GM10248 (cell line): ENCODE measurements around the gene ITGBL1.

ENCODE experiments used
- CTCF ChIA-PET: fragments of 300-600 bp; sonication (Branson Sonifier 250); formaldehyde crosslinking; extraction: SDS; loops from one replicate; lab custom pipeline; 2021; ENCODE audit warnings: antibody characterized with exemption; lab: Yijun Ruan, JAX
- POLR2A ChIA-PET: fragments of 350-650 bp; sonication (Branson Sonifier 250); formaldehyde crosslinking; extraction: SDS; loops from one replicate; lab custom pipeline; 2020; ENCODE audit warnings: antibody characterized with exemption; lab: Yijun Ruan, JAX
- DNase-seq: peaks from one replicate; pipeline ENCODE4 v3.0.0; 2012; ENCODE audit errors: extremely low spot score
- TF ChIP-seq, protein P1 (sequence below): IDR thresholded peaks from 2 replicates; pipeline ENCODE4 v1.5.1; 2012; ENCODE audit warnings: mild to moderate bottlenecking, low read depth; ENCODE audit errors: extremely low read depth, missing control alignments, control extremely low read depth

The ITGBL1 gene

GRCh38 chr13:101612735-101613134, 160.3 kb downstream of the ITGBL1 start:
- CTCF ChIA-PET: interaction anchor here (1.3 kb wide), 1 partner anchor 8 kb away, joined by 3 read pairs; no protein-coding TSS in a partner anchor
- POLR2A ChIA-PET: no interaction called here
- DNase-seq: no peak
- TF ChIP-seq, protein P1, sequence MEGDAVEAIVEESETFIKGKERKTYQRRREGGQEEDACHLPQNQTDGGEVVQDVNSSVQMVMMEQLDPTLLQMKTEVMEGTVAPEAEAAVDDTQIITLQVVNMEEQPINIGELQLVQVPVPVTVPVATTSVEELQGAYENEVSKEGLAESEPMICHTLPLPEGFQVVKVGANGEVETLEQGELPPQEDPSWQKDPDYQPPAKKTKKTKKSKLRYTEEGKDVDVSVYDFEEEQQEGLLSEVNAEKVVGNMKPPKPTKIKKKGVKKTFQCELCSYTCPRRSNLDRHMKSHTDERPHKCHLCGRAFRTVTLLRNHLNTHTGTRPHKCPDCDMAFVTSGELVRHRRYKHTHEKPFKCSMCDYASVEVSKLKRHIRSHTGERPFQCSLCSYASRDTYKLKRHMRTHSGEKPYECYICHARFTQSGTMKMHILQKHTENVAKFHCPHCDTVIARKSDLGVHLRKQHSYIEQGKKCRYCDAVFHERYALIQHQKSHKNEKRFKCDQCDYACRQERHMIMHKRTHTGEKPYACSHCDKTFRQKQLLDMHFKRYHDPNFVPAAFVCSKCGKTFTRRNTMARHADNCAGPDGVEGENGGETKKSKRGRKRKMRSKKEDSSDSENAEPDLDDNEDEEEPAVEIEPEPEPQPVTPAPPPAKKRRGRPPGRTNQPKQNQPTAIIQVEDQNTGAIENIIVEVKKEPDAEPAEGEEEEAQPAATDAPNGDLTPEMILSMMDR: no peak

- TF ChIP-seq, protein P1: no peak
- DNase-seq: no peak
- POLR2A ChIA-PET: no interaction called here
- CTCF ChIA-PET: no interaction called here
Observed at GRCh38 chr13:101614491-101614890, 162.0 kb downstream of the ITGBL1 start.

GRCh38 chr13:101618440-101619187, 166.1 kb downstream of the ITGBL1 start:
- ChIA-PET POLR2A (no interaction called here), CTCF (interaction anchor here (1.0 kb wide), 1 partner anchor 25 kb away, joined by 3 read pairs; no protein-coding TSS in a partner anchor)
- DNase-seq: no peak
- TF ChIP-seq, protein P1: no peak

GRCh38 chr13:101621099-101621498, 168.6 kb downstream of the ITGBL1 start:
- ChIA-PET POLR2A (no interaction called here), CTCF (interaction anchor here (0.9 to 1.4 kb wide), 3 partner anchors 9 to 206 kb away, joined by 3 read pairs; no protein-coding TSS in a partner anchor)
- TF ChIP-seq, protein P1: no peak
- no peak for DNase-seq

GRCh38 chr13:101623470-101624209, 171.2 kb downstream of the ITGBL1 start:
- ChIA-PET CTCF (interaction anchor here (1.1 kb wide), 1 partner anchor 8 kb away, joined by 3 read pairs; no protein-coding TSS in a partner anchor), POLR2A (no interaction called here)

DNA sequence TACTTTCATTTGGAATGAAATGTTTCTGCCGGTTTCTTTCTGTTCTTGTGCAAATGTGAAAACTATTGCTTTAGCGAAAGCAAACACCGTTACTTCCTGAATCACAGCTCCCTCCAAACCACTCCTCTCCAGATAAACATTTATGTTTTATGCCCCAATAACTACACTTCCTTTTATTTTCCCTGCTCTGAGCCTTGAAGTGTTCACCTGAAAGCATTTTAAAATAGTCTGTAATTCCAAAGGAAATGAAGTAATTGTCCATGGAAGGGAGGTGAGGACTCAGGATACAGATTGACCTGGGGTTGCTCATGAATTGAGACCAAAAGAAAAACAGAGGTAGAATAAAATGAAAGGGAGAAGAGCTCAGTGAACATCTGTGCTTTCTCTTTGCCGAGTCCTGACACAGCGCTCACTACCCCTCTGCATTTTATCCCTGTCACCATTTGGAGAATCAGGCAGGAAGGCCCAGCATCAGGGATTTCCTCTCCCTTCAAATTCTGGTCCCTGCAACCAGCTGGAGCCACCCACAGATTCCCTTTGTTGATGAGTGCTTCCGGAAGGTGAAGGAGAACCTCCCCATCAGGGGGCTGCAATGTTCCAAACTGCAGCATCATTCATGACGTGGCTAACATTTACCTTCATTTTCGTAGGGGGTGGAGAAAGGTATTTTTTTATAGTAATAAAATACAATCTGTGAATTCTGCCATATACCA, 171.9 kb downstream of the ITGBL1 start:
- POLR2A ChIA-PET: no interaction called here
- TF ChIP-seq, protein P1: no peak
- CTCF ChIA-PET: interaction anchor here (1.1 to 1.4 kb wide), 3 partner anchors 8 to 15 kb away, joined by 3 read pairs; no protein-coding TSS in a partner anchor
- no peak for DNase-seq

More at GRCh38 chr13:101623470-101624209, 171.2 kb downstream of the ITGBL1 start:
- no peak for DNase-seq
- TF ChIP-seq, protein P1: no peak
